ENCODE data around the gene AGRN. TPM values are rescaled to one million over a fixed set of nuclear protein-coding genes. Genes with fewer than 3 reads are reported as not detected.
"Not testable (repeated sequence)": the region's sequence is repeated elsewhere in the genome, so short reads cannot be mapped to it uniquely, and the experiment has no call there.

The AGRN gene
- total RNA-seq, 1 donor from 2014 or later = 335 TPM

GRCh38 chr1:1075148-1075935, 55.4 kb downstream of the AGRN start:
- DNase-seq (ENCODE audit: low spot score, unreplicated experiment) = no peak

GRCh38 chr1:1077396-1077795, 57.5 kb downstream of the AGRN start:
- H3K9me3 Mint-ChIP-seq (ENCODE audit: low read depth); H3K36me3 Mint-ChIP-seq (ENCODE audit: insufficient read depth); DNase-seq (ENCODE audit: low spot score, unreplicated experiment); H3K27ac Mint-ChIP-seq; H3K27me3 Mint-ChIP-seq; H3K4me3 Mint-ChIP-seq (ENCODE audit: low read depth); H3K4me1 Mint-ChIP-seq (ENCODE audit: low read depth): not testable (repeated sequence)

More at GRCh38 chr1:1075148-1075935, 55.4 kb downstream of the AGRN start:
- Mint-ChIP-seq H3K4me3 (ENCODE audit: low read depth) (no peak overlapping the region), H3K36me3 (ENCODE audit: insufficient read depth) (no peaks in the 10 kb centered on the region), H3K27ac (no peak overlapping the region), H3K27me3 (peaks cover 4% of the 10 kb centered on the region), H3K4me1 (ENCODE audit: low read depth) (peaks cover 3% of the 10 kb centered on the region), H3K9me3 (ENCODE audit: low read depth) (no peaks in the 10 kb centered on the region)
- no peak for TF ChIP-seq CTCF (IDR thresholded peaks at IDR 0.05; ENCODE audit: unreplicated experiment)

GRCh38 chr1:1079408-1080121, 59.6 kb downstream of the AGRN start:
- H3K4me1 Mint-ChIP-seq (ENCODE audit: low read depth) = peaks cover 2% of the 10 kb centered on the region
- no peak overlapping the region for H3K27ac Mint-ChIP-seq
- peaks cover 4% of the 10 kb centered on the region for H3K36me3 Mint-ChIP-seq (ENCODE audit: insufficient read depth)
- DNase-seq (ENCODE audit: low spot score, unreplicated experiment) = no peak
- H3K27me3 Mint-ChIP-seq = peaks cover 3% of the 10 kb centered on the region
- H3K9me3 Mint-ChIP-seq (ENCODE audit: low read depth) = no peaks in the 10 kb centered on the region
- no peak overlapping the region for H3K4me3 Mint-ChIP-seq (ENCODE audit: low read depth)
- TF ChIP-seq CTCF (IDR thresholded peaks at IDR 0.05; ENCODE audit: unreplicated experiment) = no peak

- no peak for DNase-seq (ENCODE audit: low spot score, unreplicated experiment)
- H3K9me3 Mint-ChIP-seq (ENCODE audit: low read depth) = no peaks in the 10 kb centered on the region
- H3K27ac Mint-ChIP-seq = no peak overlapping the region
- H3K36me3 Mint-ChIP-seq (ENCODE audit: insufficient read depth) = peaks cover 4% of the 10 kb centered on the region
- no peaks in the 10 kb centered on the region for H3K27me3 Mint-ChIP-seq
- no peaks in the 10 kb centered on the region for H3K4me1 Mint-ChIP-seq (ENCODE audit: low read depth)
- TF ChIP-seq CTCF (IDR thresholded peaks at IDR 0.05; ENCODE audit: unreplicated experiment) = no peak
- peak overlapping the region; percentile 24 for H3K4me3 Mint-ChIP-seq (ENCODE audit: low read depth)
These were observed 60.3 kb downstream of the AGRN start for GRCh38 chr1:1080122-1080757.

GRCh38 chr1:1080951-1081310, 61.0 kb downstream of the AGRN start:
- DNase-seq (ENCODE audit: low spot score, unreplicated experiment) = no peak
- Mint-ChIP-seq H3K4me1 (ENCODE audit: low read depth) (no peaks in the 10 kb centered on the region), H3K36me3 (ENCODE audit: insufficient read depth) (peaks cover 4% of the 10 kb centered on the region), H3K9me3 (ENCODE audit: low read depth) (no peaks in the 10 kb centered on the region), H3K27me3 (no peaks in the 10 kb centered on the region), H3K4me3 (ENCODE audit: low read depth) (no peak overlapping the region), H3K27ac (no peak overlapping the region)
- no peak for TF ChIP-seq CTCF (IDR thresholded peaks at IDR 0.05; ENCODE audit: unreplicated experiment)
